ENCODE data around the gene RSPH4A.
"Not testable (repeated sequence)": the region's sequence is repeated elsewhere in the genome, so short reads cannot be mapped to it uniquely, and the experiment has no call there.

The RSPH4A gene

DNA sequence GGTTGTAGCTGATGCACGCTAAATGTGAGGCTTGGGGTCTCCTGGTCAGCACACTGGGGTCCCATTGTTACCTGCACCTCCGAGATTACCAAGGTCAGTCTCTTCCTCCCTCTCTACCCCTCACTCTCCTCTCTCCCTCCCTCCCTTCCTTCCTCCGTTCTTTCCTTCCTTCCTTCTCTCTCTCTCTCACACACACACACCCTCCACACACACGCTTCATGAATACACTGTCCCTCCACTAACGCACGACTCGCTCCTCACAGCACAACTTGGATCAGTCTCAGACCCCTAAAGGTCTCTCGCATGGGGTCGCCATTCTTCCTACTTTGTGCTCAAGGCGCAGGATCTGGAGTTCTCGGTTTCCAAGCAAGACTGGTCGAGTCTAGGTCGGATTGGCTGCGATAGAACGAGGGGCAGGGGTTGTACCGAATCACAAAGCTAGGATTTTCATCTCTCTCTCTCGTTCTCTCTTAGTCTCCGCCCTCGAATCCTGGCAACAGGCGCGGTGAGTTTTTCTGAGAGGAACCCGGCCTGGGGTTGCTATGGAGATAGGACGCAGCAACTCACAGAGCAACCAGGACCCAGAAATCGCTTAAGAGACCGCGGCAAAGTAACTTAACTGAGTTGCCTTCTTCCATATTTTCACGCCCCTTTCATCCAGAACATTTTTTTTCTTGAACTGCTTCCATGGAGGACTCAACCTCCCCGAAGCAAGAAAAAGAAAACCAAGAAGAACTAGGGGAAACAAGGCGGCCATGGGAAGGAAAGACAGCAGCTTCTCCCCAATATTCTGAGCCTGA, at the start of gene RSPH4A:
TSS of gene RSPH4A (plus strand) at position 543 of the 800 bp plus-strand sequence. CDS start at position 688, 145 bp downstream.
- peak; percentile 38 to 43 for DNase-seq

DNA sequence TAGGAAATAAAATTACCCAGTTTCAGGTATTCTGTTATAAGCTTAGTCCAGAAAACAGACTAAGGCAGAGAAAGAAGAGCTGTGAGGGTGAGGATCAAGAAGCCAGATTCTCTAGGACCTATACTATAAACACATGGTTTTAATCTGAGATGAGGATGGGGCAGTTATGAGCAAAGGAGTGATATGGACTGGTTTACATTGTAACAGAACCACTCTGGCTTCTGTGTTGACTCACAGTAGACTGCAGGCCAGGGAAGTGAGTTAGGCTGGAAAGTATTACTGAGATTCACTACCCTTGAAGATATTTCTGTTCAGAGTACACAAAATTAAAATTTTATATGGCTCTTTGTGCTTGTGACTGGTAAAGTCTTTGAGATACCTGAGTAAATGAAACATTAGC, 48.2 kb upstream of the RSPH4A start:
- DNase-seq, result no peak

DNA sequence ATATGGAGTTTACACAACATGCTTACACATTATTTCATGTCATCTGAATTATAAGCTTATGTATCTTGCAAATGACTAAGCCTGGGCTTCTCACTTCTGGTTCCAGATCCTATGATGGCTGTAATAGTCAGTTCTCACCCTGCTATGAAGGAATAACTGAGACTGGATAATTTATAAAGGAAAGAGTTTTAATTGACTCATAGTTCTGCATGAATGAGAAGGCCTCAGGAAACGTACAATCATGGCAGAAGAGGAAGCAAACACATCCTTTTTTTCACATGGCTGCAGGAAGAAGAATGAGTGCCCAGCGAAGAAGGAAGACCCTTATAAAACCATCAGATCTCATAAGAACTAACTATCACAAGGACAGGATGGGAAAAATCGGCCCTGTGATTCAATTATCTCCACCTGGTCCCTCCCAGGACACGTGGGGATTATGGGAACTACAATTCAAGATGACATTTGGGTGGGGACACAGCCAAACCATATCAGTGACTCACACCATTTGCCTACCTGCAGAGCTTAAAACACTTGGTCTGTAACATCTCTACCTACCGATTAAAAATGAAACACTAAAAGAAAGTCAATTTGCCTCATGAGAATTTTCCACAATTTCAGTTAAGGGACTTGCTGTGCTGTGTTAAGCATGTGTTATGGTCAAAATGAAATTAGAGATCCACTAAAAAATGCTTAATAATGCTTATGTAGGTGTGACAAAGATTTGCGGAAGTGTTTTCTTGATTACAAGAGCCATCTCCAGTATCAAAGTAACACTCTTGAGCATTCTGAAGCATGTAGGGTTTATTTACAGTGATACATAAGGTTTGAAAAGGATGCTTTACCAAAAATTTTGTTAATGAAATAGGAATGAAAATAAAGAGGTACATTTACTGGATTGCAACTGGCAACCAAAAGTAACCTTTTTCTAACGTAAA, 47.2 kb upstream of the RSPH4A start:
- DNase-seq, result no peak

GRCh38 chr6:116570856-116571682, 45.2 kb upstream of the RSPH4A start, which contains the start of gene RWDD1:
RWDD1 (plus strand) TSS chr6:116571504; CDS start chr6:116571583, 79 bp downstream.
- peak; percentile 90 to 97 for DNase-seq

DNA sequence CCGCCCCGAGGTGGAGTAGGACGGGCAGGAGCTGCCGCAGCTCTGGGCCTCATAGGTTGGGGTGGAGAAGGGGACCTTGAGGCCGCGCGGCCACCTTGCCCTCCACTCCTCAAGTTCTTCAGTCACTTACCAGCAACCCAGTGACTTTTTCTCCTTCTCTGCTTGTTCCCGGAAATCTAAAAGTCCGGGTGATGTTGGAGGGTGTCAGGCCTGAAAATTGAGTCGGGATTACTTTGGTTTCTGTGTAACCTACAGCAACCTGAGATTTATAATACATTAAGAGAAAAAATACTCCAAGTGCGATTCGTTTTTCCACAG, 44.6 kb upstream of the RSPH4A start:
- peak in 1 of 2 experiments; percentile 3 for DNase-seq

DNA sequence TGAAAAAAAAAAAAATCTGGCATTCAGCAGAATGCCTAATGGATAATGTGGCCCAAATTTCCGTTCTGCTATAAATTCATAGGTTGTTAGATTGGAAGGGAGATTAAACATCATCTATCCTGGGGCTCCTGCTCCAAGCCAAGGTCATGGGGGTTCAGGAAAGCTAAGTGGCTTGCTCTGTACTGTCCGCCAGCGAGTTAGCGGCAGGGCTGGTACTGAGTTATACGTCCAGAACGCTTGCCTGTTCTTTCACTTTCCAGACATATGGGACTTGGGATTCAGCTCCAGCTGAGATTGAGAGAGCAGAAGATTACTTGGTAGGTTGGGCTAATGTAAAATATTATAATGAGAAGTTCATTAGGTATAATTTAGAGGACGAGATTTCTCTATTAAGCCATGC, 44.1 kb upstream of the RSPH4A start:
- DNase-seq, result peak in 1 of 2 experiments; percentile 2

GRCh38 chr6:116575227-116575626, 41.1 kb upstream of the RSPH4A start:
- no peak for DNase-seq

GRCh38 chr6:116577486-116577885, 38.8 kb upstream of the RSPH4A start:
- DNase-seq, result no peak

GRCh38 chr6:116578335-116578734, 37.9 kb upstream of the RSPH4A start:
- no peak for DNase-seq

- no peak for DNase-seq
Measured at GRCh38 chr6:116579143-116579542, 37.1 kb upstream of the RSPH4A start.

DNA sequence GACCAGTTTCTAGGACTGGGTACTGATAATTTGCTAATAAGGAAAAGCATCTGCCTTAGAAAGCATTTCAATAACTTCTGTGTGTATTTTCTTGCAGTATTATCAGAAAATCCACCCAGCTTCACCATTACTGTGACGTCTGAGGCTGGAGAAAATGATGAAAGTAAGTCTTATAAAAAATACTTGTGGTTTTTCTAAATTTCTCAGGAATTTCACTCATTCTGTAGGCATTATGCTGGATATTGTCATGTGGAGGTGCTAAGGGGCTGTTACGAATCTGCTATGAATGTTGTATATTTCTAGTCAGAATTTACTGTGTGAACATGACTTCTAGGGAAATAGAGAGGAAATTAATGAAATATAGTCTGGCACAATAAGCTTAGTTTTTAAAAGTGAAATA, 36.1 kb upstream of the RSPH4A start:
- DNase-seq, result no peak

- DNase-seq, result no peak
Measured at GRCh38 chr6:116586276-116586675, 30.0 kb upstream of the RSPH4A start.

DNA sequence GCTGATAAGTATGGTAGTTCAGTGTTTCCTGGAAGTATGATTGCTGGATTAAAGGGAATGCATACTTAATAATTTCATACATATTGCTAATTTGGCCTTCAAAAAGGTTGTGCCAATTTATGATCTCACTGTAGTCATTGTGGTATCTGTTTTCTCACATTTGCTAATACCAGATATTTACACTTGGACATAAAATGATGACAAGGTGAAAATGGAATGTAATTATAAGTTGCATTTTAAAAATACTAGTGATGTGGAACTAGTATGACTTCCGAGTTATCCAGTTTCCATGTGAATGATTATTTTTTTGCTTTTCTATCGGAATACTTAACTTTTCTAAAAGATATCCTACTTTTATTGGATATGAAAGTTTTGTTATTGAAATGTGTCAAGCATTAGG, 29.5 kb upstream of the RSPH4A start:
- DNase-seq, result no peak

DNA sequence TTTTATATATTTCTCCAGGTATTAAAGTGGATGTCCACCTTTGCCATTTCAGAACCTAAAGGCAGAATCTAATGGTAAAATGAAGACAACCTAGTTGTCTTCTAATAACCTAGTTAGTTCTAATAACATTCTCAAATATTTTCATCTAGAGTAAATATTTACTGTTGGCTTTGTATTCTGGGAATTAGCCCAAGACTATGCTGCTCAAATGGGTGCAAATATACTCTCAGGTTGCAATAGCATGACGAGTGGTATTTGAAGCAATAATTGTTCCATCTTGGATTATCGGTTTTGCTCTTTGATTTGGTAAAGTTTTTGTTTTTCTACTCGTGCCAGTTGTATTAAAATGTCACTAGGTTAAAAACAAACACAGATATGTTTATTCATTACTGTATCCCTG, 21.0 kb upstream of the RSPH4A start:
- DNase-seq, result no peak

- no peak for DNase-seq
Measured at GRCh38 chr6:116596815-116597214, 19.5 kb upstream of the RSPH4A start.

- not testable (repeated sequence) for DNase-seq
Measured at GRCh38 chr6:116603916-116604315, 12.4 kb upstream of the RSPH4A start.

DNA sequence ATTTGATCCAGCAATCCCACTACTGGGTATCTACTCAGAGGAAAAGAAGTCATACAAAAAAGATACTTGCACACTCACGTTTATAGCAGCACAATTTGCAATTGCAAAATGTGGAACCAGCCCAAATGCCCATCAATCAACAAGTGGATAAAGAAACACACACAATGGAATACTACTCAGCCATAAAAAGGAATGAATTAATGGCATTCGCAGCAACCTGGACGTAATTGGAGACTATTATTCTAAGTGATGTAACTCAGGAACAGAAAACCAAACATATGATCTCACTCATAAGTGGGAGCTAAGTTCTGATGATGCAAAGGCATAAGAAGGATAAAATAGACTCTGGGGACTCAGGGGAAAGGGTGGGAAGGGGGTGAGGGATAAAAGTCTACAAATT, 11.4 kb upstream of the RSPH4A start:
- DNase-seq, result not testable (repeated sequence)

DNA sequence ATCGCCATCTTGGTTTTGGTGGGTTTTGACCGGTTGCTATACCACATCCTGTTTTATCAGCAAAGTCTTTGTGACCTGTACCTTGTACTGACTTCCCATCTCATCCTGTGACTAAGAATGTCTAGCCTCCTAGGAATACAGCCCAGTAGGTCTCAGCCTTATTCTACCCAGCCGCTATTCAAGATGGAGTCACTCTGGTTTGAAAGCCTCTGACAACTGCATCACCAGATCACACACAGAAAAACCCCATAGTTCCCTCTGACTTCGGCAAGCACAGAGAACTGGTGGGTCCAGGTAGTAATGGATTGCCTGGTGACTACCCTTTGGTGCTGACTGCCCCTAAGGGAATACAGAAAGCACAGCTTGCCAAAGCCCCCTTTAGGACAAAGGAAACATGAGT, 10.3 kb upstream of the RSPH4A start:
- no peak for DNase-seq

- no peak for DNase-seq
Measured at GRCh38 chr6:116611056-116611455, 5.2 kb upstream of the RSPH4A start.

- no peak for DNase-seq
Measured at GRCh38 chr6:116616737-116617053, 416 bp downstream of the RSPH4A start.

DNA sequence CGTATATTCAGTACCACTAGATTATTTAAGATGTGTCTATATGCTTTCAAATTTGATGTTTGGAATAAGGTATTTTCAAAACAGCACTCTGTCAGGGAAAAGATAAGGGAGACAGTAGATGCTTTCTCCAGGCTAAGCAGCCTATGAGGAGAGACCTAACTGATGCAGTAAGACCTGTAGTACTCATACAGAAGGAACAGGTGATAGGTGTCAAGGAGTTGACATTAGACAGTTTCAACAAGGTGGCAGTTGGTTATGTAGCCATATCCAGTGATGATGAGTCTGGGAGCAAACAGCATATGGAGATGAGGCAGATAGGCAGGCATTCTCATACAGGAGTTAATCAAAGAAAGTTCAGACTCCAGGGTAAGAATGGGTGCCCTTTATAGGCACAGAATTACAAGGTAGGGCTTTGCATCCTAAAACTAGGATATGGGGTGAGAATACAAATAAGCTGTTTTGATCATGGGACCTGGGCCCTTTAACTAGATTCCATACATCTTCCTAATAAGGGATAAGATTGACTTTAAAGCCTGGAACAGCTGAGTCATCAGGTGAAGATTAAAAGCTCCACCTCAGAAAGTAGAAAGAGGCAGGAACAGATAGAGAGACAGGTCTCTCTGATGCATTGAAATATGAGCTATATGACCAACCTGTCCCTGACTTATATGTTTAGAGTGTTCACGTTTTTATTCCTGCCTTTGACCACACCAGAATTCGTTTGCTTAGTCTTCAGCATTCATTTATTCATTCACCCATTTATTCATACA, 7.9 kb downstream of the RSPH4A start:
- no peak for DNase-seq

DNA sequence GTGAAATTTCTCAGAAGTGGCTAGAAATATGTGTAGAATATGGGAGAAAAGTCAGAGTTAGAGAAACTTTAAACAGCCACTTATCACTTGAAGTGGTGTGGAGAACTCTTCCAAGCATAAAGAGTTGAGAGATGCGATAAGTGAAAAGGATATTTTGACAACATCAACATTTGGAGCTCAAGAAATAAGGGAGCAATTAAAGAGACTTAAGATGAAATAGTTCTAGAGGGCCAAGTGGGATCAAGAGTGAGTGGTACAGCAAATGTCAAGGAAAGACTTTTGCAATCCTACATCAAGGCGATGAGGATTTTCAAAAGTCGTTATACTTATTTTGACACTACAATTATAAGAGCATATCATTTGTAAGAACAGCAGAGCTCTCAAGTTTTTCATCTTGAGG, 9.6 kb downstream of the RSPH4A start:
- DNase-seq, result no peak
